HL-60 (cell line): ENCODE measurements around the gene SPDYE6.

ENCODE experiments used
- CTCF ChIP-seq: IDR thresholded peaks from one replicate; pipeline ENCODE4 v1.5.1; 2011; ENCODE audit warnings: low read length, control low read depth, inconsistent platforms; ENCODE audit not compliant: insufficient read depth
- POLR2AphosphoS5 ChIP-seq: IDR thresholded peaks from 2 replicates; pipeline ENCODE4 v1.6.1; 2012; ENCODE audit warnings: low read depth
- TF ChIP-seq, protein P1 (sequence below): IDR thresholded peaks from 2 replicates; pipeline ENCODE4 v1.6.1; 2012; ENCODE audit warnings: low read depth; ENCODE audit not compliant: insufficient replicate concordance

DNA sequence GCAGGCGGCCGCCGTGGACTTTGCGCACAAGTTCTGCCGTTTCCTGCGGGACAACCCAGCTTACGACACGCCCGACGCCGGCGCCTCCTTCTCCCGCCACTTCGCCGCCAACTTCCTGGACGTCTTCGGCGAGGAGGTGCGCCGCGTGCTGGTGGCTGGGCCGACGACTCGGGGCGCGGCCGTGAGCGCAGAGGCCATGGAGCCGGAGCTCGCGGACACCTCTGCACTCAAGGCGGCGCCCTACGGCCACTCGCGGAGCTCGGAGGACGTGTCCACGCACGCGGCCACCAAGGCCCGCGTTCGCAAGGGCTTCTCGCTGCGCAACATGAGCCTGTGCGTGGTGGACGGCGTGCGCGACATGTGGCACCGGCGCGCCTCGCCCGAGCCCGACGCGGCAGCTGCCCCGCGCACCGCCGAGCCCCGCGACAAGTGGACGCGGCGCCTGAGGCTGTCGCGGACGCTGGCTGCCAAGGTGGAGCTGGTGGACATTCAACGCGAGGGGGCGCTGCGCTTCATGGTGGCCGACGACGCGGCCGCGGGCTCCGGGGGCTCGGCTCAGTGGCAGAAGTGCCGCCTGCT lies 55.5 kb downstream of the SPDYE6 start:
- TF ChIP-seq CTCF (no peak), POLR2AphosphoS5 (no peak)
- TF ChIP-seq, protein P1, sequence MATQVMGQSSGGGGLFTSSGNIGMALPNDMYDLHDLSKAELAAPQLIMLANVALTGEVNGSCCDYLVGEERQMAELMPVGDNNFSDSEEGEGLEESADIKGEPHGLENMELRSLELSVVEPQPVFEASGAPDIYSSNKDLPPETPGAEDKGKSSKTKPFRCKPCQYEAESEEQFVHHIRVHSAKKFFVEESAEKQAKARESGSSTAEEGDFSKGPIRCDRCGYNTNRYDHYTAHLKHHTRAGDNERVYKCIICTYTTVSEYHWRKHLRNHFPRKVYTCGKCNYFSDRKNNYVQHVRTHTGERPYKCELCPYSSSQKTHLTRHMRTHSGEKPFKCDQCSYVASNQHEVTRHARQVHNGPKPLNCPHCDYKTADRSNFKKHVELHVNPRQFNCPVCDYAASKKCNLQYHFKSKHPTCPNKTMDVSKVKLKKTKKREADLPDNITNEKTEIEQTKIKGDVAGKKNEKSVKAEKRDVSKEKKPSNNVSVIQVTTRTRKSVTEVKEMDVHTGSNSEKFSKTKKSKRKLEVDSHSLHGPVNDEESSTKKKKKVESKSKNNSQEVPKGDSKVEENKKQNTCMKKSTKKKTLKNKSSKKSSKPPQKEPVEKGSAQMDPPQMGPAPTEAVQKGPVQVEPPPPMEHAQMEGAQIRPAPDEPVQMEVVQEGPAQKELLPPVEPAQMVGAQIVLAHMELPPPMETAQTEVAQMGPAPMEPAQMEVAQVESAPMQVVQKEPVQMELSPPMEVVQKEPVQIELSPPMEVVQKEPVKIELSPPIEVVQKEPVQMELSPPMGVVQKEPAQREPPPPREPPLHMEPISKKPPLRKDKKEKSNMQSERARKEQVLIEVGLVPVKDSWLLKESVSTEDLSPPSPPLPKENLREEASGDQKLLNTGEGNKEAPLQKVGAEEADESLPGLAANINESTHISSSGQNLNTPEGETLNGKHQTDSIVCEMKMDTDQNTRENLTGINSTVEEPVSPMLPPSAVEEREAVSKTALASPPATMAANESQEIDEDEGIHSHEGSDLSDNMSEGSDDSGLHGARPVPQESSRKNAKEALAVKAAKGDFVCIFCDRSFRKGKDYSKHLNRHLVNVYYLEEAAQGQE, result no peak
